Measurements from ENCODE around the gene ARMH1.
A peak's percentile ranks its signal among the peaks of the same experiment; 100 is the strongest.

ARMH1 gene

GRCh38 chr1:44670751-44671640 lies 3.5 kb upstream of the ARMH1 start:
- DNase-seq, result no peak

DNA sequence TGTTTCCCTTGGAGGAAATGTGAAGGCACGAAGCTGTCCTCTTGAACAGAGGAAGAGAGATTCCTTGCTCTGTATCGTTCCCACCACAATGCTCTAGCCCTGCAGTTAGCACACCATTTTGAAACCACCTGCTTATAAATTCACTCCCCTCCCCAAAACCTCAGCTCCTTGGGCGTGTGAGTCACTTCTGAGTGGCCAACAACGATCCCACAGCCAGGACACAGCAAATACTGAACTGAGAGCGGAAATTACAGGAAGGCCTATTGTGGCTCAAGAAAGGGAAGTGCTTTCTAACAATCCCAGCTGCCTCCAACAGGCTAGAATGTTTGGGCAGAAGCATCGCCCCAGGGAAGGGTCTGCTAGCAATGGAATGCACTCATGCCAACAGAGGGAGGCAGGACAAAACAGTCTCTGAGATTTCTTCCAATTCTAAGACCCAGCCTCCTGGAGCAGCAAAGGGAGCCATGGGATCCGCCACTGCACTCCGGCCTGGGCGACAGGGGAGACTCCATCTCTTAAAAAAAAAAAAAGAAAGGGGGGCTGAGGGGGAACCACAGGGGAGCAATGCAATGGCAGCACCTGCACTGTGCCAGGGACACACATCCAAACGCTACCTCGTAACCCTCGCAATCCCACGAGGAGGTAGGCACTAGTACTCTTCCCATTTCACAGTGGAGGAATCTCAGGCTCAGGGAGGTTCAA lies 2.1 kb upstream of the ARMH1 start:
- DNase-seq, result peak; percentile 67

DNA sequence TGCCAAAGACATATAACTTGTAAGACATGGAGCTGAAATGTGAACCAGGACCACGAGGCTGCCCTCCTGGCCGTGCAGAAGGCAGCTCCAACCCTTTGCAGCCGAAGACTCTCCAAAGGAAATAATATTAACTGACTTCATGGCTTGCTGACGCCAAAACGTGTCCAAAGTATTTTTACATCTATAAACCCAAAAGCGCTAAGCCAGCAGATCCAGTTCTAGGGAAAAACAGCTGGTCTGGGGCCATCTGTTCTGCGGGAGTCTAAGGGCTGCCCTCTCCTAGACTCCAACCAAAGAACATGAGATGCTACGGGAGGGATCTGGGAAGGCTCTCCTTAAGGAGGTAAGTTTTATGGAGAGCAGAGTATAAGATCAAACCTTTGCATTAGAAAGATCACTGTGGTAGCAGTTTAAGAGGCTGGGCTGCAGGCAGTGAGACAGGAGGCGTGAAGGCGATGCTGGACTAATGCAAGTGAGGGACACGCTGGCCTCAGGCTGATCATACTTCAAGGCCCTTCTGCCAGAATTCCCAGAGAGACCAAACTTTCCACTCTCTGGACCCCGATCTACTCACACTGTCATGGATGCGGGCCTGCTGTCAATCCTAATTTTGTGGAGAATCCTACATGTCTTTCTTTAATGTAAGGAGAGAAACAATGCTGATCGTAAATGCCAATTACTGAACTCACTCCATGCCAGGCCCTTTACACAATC lies 1.4 kb upstream of the ARMH1 start:
- DNase-seq, result no peak

DNA sequence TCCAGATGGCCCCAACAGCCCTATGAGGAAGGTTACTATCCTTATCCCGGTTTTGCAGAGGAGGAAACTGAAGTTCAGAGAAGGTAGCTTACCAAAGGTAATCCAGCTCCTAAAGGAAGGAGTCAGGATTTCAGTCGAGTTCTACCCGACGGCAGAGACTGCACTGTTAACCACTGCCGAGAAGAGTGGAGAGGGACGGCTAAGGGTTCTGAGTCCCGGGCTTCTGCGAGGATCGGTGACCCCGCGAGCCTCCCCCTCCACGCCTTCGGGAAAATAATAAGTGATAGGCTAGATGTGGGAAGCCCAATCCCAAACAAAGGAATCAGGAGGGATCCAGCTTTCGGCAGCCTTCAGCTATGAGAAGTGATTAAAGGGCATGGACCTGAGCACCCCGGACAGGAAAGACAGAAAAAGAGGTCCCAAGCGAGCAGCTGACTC lies 820 bp upstream of the ARMH1 start:
- DNase-seq, result no peak

DNA sequence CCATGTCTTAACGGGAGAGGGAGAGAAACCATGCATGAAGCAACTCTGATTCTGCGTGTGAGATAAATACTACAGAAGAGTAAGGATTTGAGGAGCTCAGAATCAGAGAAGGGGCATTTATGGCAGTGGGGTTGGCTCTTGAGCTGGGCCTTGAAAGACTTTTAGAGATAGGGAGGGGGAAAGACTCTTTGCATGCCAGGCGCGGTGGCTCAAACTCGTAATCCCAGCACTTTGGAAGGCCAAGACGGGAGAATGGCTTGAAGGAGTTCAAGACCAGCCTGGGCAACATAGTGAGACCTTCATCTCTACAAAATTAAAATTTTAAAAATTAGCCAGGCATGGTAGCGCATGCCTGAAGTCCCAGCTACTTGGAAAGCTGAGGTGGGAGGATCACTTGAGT lies 672 bp downstream of the ARMH1 start:
- no peak for DNase-seq

DNA sequence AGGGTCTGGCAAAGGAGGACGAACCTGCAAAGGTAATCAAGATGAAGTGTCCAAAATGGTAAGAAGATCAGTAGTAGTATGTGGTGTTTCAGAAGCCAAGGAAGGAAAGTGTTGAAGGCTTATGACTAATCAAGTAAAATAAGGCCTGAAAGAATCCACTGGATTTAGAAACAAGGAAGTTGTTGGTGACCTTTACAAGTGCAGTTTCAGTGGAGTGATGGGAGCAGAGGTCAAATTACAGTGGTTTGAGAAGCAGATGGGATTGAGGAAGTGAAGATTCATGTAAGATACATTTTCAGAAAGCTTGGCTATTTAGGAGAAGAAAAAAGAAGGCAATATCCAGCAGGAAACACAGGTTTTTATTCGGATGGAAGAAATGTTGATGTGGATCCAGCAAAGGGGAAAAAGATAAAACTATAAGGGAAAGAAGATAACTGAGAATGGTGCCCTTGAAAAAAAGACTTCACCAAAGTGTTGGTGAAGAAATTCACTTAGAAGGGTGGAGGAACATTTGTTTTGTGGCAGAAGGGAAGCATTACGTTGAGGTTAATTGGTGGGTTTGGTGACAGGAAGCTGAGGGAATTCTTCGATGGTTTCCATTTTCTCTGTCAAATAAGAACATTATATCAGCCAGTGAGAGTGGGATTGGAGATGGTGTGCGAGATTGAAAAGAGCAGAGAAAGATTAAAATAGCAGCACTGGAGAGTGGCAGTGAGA lies 2.1 kb downstream of the ARMH1 start:
- DNase-seq, result no peak

DNA sequence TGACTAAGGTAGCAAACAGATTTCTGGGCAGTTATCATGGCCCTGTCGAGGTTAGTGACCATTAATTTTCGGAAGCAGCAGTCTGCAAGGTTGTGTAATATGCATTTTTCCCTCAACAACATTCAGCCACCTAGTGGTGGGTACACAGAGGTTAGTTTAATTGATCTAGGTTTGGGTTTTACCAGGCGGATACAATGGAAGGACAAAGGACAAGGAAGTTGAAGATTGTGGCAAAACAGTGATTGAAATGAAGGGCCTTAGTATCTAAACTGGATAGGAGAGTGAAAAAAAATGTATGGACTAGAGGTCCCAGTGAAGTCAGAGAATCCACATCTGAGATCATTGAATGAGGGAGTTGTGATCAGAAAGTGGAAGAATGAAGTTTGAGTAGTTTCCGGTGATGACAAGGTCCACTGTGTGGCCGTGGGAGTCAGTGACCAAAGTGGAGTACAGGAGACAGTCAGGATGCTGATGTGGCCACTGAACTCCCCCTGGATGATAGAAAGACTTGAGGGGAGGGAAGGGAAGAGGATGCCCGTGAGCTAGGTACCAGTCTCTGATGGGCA lies 2.8 kb downstream of the ARMH1 start:
- DNase-seq, result peak; percentile 55

DNA sequence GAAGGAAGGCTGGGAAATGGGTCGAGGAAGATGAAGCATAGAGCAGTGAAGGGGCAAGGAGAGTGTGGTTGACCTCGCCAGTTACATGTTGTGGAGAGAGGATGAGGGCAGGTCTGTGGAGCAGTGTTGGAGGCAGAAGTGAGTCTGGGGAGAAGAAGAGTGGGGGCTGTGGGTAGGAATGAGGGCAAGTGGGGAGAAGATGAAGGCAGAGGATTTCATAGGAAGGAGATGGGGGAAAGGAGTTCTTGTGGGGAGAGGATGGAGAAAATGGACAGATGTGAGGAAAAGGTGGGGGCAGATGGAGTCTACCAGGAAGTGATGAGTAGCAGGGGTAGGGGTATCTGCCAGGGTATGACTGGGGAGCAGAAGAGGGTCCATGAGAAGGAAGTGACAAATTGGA lies 3.6 kb downstream of the ARMH1 start:
- no peak for DNase-seq

GRCh38 chr1:44678626-44679025 lies 4.1 kb downstream of the ARMH1 start:
- DNase-seq, result no peak

- DNase-seq, result no peak
Measured at GRCh38 chr1:44679468-44679867, 5.0 kb downstream of the ARMH1 start.

DNA sequence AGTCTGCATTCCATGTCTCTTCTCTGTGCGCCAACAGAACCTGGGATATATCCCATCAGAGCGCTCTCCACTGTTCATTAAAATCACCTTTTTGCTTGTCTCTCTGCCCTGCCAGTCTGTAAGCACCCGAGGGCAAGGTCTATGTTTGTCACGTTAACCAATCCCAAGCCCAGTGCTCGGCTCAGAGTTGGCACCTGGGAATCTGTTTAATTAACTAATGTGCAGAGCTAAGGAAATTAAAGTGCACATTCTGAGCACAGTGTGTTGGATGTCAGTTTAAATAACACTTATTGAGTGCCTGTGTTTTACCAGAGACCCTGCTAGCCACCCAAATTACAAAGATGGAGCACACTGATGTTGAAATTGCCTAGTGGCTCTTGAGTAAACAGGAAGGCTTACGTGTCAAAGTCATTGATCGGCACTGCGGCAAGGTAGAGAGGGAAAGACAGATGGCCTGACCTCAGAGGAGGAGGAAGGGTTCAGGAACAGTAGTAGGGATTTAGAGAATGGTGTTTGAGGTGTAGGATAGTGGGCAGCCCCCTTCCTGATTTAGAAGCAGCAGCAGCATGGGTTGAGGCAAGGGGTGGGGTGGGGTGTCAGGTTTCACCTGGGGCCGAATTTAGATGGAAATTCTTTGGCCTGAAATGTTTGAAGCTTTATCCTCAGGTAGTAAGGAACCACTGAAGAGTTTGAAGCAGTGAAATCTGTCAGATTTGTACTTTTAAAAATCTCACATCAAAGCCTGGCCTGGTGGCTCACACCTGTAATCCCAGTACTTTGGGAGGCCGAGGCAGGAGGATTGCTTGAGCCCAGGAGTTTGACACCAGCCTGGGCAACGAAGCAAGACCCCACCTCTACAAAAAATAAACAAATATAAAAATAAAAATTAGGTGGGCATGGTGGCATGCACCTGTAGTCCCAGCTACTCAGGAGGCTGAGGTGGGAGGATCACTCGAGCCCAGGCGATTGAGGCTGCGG lies 7.7 kb downstream of the ARMH1 start:
- no peak for DNase-seq

GRCh38 chr1:44682883-44683265 lies 8.4 kb downstream of the ARMH1 start:
- DNase-seq, result no peak

GRCh38 chr1:44684525-44684924 lies 10.0 kb downstream of the ARMH1 start:
- no peak for DNase-seq

GRCh38 chr1:44685218-44685617 lies 10.7 kb downstream of the ARMH1 start:
- DNase-seq, result no peak

- DNase-seq, result no peak
Measured at GRCh38 chr1:44685881-44686280, 11.4 kb downstream of the ARMH1 start.

DNA sequence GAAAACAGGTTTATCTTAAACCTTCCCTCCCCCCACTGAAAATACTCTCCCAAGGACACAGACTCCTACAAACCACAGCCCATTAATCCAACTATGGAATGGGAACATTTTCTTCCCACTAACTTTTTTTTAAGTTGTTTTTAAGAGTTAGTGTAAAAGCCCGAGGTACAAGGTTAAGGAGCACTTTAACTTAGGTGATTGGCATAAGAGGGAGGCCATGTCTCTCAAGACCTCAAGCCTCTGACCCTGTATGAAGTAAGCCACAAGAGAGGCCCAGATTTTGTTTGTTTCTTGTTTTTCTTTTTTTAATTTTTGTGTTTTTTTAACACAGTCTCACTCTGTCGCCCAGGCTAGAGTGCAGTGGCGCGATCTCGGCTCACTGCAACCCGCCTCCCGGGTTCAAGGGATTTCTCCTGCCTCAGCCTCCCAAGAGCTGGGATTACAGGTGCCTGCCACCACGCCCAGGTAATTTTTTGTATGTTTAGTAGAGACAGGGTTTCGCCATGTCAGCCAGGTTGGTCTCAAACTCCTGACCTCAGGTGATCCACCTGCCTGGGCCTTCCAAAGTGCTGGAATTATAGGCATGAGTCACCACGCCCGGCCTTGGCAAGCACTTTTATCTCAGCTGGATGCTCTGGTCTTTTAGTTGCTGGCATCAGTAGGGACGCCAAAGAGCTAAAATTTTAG lies 14.4 kb downstream of the ARMH1 start:
- DNase-seq, result no peak

- no peak for DNase-seq
Measured at GRCh38 chr1:44689447-44689765, 14.9 kb downstream of the ARMH1 start.

- DNase-seq, result no peak
Measured at GRCh38 chr1:44693159-44693558, 18.6 kb downstream of the ARMH1 start.

DNA sequence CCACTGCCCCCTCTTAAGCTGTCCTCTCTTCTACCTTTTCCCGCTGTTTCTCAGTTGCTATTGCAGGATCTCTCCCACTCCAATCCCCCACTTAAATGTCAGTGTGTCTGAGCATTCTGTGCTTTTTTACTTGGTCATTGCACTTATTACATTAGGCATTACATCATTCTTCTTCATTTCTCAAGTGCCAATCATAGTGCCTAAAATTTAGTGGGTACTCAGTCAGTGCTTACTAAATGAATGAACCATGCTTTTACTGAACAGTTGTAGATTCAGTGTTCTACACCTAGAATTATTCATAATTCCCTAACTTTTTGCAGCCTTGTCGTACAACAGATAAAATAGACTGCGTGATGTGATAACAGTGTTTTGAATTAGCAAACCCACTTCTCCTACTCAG lies 19.4 kb downstream of the ARMH1 start:
- DNase-seq, result no peak

DNA sequence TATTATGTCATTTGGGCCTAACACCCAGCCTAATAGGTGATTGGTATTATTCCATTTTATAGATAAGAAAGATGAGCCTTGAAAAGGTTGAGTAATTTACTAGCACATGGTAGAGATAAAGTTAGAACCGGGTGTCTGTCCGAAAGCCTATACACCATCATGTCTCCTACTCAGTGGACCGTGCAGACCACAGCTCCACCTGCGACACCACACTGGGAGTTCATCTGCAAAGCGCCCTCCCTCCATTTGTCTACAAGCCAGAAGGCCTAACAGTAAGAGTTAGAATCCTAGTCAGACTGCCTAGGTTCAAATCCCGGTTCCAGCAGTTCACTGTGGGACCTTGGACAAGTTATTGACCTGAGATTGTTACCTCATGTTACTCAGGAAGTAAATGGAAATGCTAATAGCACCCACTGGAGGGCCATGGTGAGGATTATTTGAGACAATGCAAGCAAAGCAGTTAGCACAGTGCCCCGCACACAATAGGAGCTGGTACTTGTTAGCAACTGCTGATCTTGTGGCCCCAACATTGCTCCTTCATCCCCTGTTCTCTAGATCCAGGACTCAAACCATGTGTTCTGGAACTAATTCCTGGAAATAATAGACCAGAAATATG lies 20.5 kb downstream of the ARMH1 start:
- DNase-seq, result no peak

GRCh38 chr1:44695671-44696070 lies 21.2 kb downstream of the ARMH1 start:
- no peak for DNase-seq

Measured in hematopoietic multipotent progenitor cell treated with erythropoietin and hydrocortisone succinate and interleukin-3 and kit ligand, for 8 days (in vitro differentiated cells).